GM10847 (cell line): ENCODE measurements around the gene LGALS1.

Experiments used
- POLR2A ChIP-seq: IDR thresholded peaks from 2 replicates; pipeline ENCODE4 v1.6.1; 2011; ENCODE audit not compliant: insufficient read length; ENCODE audit errors: extremely low read depth

LGALS1 gene

GRCh38 chr22:37674951-37675929, at the start of gene LGALS1:
LGALS1 (plus strand) TSS chr22:37675636; CDS start chr22:37675703, 67 bp downstream.
- peak; percentile 17 for TF ChIP-seq POLR2A

- no peak for TF ChIP-seq POLR2A
Measured at GRCh38 chr22:37625737-37626136, 49.7 kb upstream of the LGALS1 start.

GRCh38 chr22:37626144-37626543, 49.3 kb upstream of the LGALS1 start:
- TF ChIP-seq POLR2A: no peak

- TF ChIP-seq POLR2A: no peak
Measured at GRCh38 chr22:37626556-37627075, 48.8 kb upstream of the LGALS1 start.

DNA sequence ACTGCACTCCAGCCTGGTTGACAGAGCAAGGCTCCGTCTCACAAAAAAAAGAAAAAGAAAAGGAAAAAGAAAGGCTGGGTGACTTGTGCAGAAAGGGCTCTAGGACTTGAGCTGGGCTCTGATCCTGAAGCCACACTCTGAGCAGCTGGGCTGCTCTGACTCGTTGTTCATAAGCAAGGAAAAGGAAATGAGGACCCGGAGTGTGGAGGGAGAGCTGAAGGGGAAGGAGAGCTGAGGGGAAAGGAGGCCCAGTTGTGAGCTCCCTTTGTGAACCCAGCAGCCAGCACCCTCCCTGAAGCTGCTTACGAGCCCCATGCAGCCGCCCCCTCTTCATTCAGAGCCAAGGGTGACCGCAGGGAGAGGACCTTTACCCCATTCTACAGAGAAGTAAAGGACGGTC, 48.3 kb upstream of the LGALS1 start:
- no peak for TF ChIP-seq POLR2A

DNA sequence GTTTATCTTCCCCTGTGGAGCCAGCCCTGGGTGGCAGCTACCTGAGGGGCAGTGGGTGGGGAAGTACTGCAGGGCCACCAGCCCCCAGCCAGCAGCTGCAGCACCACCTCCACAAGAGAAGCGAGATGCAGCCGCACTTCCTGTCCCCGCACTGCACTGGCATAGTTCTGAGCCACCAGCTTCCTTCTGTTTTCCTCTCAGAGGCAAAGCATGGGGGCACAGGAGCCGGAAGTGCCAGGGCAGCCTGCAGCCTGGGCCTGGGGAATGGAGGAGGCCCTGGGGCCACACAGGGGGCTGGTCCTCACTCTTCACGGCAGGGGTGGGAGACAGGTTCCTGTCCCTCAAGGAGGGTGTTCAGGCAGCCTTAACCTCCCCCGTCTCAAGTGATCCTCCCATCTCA, 47.9 kb upstream of the LGALS1 start:
- TF ChIP-seq POLR2A: no peak

DNA sequence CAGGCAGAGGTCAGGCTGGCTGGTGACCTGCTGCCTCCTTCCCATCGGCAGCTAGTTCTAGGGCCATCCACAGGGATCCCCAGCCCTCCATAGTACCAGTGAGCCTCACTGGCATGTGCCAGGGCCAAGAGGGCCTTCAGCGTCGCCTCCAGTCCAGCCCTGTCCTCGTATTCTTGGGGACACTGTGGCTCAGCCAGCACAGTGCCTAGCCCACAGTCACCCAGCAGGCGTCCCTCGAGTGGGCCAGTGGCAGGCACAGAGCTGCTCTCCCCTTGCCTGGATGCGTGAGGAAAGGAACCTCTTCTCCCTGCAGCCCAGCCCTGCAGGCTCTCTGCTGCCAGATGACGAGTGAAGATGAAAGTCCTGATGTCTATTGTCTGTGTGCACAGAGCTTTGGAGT, 46.6 kb upstream of the LGALS1 start:
- no peak for TF ChIP-seq POLR2A

GRCh38 chr22:37629928-37630327, 45.5 kb upstream of the LGALS1 start:
- no peak for TF ChIP-seq POLR2A

- no peak for TF ChIP-seq POLR2A
Measured at GRCh38 chr22:37630839-37631435, 44.5 kb upstream of the LGALS1 start.

GRCh38 chr22:37631448-37632173, 43.8 kb upstream of the LGALS1 start:
- TF ChIP-seq POLR2A: no peak

DNA sequence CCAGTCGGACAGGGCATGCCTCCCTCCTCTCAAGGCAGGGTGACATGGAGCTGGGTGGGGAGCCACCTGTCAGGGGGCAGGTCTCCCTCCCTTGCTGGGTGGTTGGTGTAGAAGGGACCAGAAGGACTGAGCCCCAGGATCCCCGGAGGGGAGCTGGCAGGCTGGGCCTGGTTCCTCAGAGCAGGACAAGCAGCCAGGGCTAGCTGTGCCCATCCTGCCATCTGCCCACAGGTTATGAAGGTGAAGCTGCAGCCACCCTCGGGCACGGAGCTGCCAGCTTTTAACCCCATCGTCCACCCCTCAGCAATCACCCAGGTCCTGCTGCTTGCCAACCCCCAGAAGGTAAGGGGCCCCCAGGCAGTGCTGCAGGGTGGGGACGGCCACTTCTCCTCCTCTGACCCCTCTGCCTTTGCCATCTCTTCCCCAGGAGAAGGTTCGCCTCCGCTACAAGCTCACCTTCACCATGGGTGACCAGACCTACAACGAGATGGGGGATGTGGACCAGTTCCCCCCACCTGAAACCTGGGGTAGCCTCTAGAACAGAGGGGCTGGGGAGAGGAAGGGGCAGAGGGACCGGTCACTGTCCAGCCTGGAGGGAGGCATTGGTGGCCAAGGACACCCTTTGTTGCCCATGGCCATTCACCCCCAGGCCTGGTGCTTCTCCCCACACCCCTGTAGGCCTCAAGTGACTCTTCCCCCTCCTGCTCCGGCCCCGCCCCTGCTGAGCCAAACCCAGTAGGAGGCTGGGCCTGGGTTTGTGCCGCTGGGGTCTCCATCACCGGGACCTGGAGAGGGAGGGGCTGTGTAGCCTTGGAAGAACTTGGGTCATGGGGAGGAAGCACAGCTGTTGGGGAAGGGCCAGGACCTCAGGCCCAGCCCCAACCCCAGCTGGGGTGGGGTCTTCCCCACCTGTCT, 43.0 kb upstream of the LGALS1 start:
- TF ChIP-seq POLR2A: no peak

- TF ChIP-seq POLR2A: no peak
Measured at GRCh38 chr22:37633089-37633624, 42.3 kb upstream of the LGALS1 start.

DNA sequence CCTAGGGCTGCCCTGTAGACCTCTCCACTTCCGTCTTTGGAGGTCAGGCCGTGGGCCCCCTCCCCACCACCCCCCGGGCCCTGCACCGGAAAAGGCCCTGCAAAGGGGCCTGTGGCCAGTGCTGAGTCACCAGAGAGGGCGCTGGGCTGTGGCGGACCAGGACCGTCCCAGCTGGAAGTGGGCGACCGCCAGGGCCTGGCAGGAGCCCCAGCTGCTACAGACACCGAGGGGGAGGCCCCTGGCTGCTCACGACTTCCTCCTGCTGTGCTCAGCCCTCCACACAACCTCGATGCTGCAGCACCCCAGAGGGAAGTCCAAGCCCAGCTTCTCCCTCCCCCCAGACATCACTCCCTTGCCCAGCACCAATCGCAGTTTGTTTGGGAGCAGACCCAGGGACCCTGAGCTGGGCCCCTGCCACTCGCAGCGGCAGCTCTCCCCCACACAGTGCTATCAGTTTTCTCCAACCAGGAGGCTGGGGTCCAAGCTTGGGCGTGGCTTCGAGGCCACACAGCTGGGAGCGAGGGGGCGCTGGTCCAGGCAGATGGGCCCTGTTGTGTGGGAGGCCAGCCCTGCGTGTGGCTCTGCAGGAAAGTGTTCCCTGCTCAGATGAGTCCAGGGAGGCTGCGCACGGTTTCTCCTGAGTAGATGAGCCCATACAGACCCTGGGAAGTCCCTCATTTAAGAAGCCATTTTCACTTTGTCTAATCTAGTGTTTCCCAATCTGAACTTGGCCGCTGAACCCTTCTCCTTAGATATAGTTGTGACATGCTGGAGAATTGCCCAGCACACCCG, 41.6 kb upstream of the LGALS1 start:
- TF ChIP-seq POLR2A: peak; percentile 28
